Endothelial cell of umbilical vein (primary cell): ENCODE data around the gene CD58. TPM values are rescaled to one million over a fixed set of nuclear protein-coding genes. Genes with fewer than 3 reads are reported as not detected.

Experiments used
- BruUV-seq: library from RNA; stranded (reverse); fragments of 400-500 nt; replicated peaks from 2 replicates; lab custom pipeline; 2021; lab: Mats Ljungman, UMichigan
- CTCF ChIA-PET: fragments of 300-600, 350-600 bp; sonication (Branson Sonifier 250); formaldehyde crosslinking; loops from one replicate; lab custom pipeline; 2021; ENCODE audit warnings: antibody characterized with exemption, inconsistent platforms; lab: Charles Lee
- POLR2A ChIA-PET: fragments of 300-600, 350-600 bp; sonication (Branson Sonifier 250); formaldehyde crosslinking; loops from one replicate; lab custom pipeline; 2021; ENCODE audit warnings: antibody characterized with exemption, inconsistent platforms; lab: Charles Lee
- DNase-seq: peaks from one replicate; pipeline ENCODE4 v3.0.0-alpha.2; 2011; ENCODE audit warnings: low read depth, low spot score
- FAIRE-seq: peaks from 2 replicates; lab custom pipeline; 2011; peaks lifted over from hg19 to GRCh38; lab: Jason Lieb, UNC
- H2AFZ ChIP-seq: 2 replicates; pipeline ENCODE4 v1.6.0; 2012; ENCODE audit warnings: low read depth, low read length, control low read depth, inconsistent platforms
- H3K27ac ChIP-seq: 2 replicates; pipeline ENCODE4 v1.5.1; 2011; ENCODE audit warnings: low read depth, mild to moderate bottlenecking, control low read depth, low read length, moderate library complexity; ENCODE audit not compliant: insufficient read depth
- H3K27me3 ChIP-seq, 2 experiments: 2 replicates each; pipeline versions ENCODE4 v1.6.0 to v1.6.1; 2011; ENCODE audit warnings: low read length in 2 of 2, mixed read lengths in 1 of 2; ENCODE audit not compliant: control insufficient read depth in 2 of 2, insufficient read depth in 2 of 2
- H3K36me3 ChIP-seq, 2 experiments: 2 replicates in 1 of 2; 3 replicates in 1 of 2; pipeline ENCODE4 v1.5.1; 2011; ENCODE audit warnings: low read length in 2 of 2, mild to moderate bottlenecking in 1 of 2, moderate library complexity in 1 of 2; ENCODE audit not compliant: control insufficient read depth in 2 of 2, insufficient read depth in 2 of 2; ENCODE audit errors: extremely low read depth in 1 of 2
- H3K4me1 ChIP-seq: 3 replicates; pipeline ENCODE4 v1.5.1; 2011; ENCODE audit warnings: mild to moderate bottlenecking, low read length; ENCODE audit not compliant: control insufficient read depth, insufficient read depth; ENCODE audit errors: extremely low read depth
- H3K4me2 ChIP-seq: 2 replicates; pipeline ENCODE4 v1.6.1; 2011; ENCODE audit warnings: low read length, control low read depth, mixed read lengths; ENCODE audit not compliant: insufficient read depth
- H3K4me3 ChIP-seq, 3 experiments: fragments of 200-600 bp in 1 of 3; sonication (generic), shearing (Covaris generic) in 1 of 3; replicated peaks in 1 of 3; 2 replicates each; pipeline ENCODE4 v1.5.1; 2011 to 2016; ENCODE audit warnings: control low read depth in 3 of 3, low read length in 3 of 3, mild to moderate bottlenecking in 2 of 3, inconsistent platforms in 1 of 3, low read depth in 1 of 3, moderate library complexity in 1 of 3; ENCODE audit not compliant: insufficient read depth in 1 of 3
- H3K79me2 ChIP-seq: 2 replicates; pipeline ENCODE4 v1.6.0; 2012; ENCODE audit warnings: low read length, inconsistent platforms; ENCODE audit not compliant: control insufficient read depth, insufficient read depth
- H3K9ac ChIP-seq: replicated peaks from 2 replicates; pipeline ENCODE3; 2011; ENCODE audit warnings: low read length, control low read depth; ENCODE audit not compliant: insufficient read depth; ENCODE audit errors: extremely low read depth
- H3K9me1 ChIP-seq: replicated peaks from 3 replicates; pipeline ENCODE4 v1.6.0; 2011; ENCODE audit warnings: mild to moderate bottlenecking, low read length; ENCODE audit not compliant: control insufficient read depth, insufficient read depth; ENCODE audit errors: extremely low read depth
- H3K9me3 ChIP-seq: replicated peaks from 2 replicates; pipeline ENCODE4 v1.5.1; 2012; ENCODE audit warnings: low read length, inconsistent platforms; ENCODE audit not compliant: control insufficient read depth, insufficient read depth
- H4K20me1 ChIP-seq: replicated peaks from 2 replicates; pipeline ENCODE3; 2011; ENCODE audit warnings: mild to moderate bottlenecking, low read length; ENCODE audit not compliant: control insufficient read depth, insufficient read depth; ENCODE audit errors: extremely low read depth
- EZH2 ChIP-seq: IDR thresholded peaks from 2 replicates; pipeline ENCODE4 v1.6.1; 2012; ENCODE audit warnings: borderline replicate concordance, low read depth, mild to moderate bottlenecking, moderate library complexity, low read length, inconsistent platforms; ENCODE audit not compliant: severe bottlenecking
- FOS ChIP-seq: IDR thresholded peaks from 2 replicates; pipeline ENCODE4 v1.6.1; 2011; ENCODE audit warnings: mild to moderate bottlenecking, low read length, moderate library complexity, borderline replicate concordance; ENCODE audit not compliant: insufficient read depth
- GATA2 ChIP-seq: IDR thresholded peaks from 2 replicates; pipeline ENCODE4 v1.7.0; 2011; ENCODE audit warnings: low read depth, mild to moderate bottlenecking, moderate library complexity, mixed read lengths, low read length; ENCODE audit not compliant: insufficient read length, insufficient read depth
- JUN ChIP-seq: IDR thresholded peaks from 2 replicates; pipeline ENCODE4 v1.6.1; 2011; ENCODE audit warnings: borderline replicate concordance, low read depth; ENCODE audit not compliant: insufficient read length, insufficient read depth
- MYC ChIP-seq: IDR thresholded peaks from one replicate; pipeline ENCODE4 v1.6.1; 2011; ENCODE audit warnings: mild to moderate bottlenecking, low read depth, low read length
- POLR2A ChIP-seq: IDR thresholded peaks from 2 replicates; pipeline ENCODE4 v1.6.1; 2012; ENCODE audit warnings: low read depth, mild to moderate bottlenecking, control low read depth, low read length
- POLR2AphosphoS5 ChIP-seq: IDR thresholded peaks from 2 replicates; pipeline ENCODE4 v1.6.1; 2012; ENCODE audit warnings: low read depth, mild to moderate bottlenecking, control low read depth, low read length, moderate library complexity; ENCODE audit not compliant: insufficient read depth
- dilution Hi-C: fragments of 300-500 bp; cut with MboI; formaldehyde crosslinking; loops from one replicate; pipeline ENCODE4 v1.15.0; 2019; ENCODE audit warnings: low sequenced_read_pairs; ENCODE audit not compliant: extremely low pct_ligation_motif_present
- intact Hi-C: fragments of 100-400 bp; cut with micrococcal nuclease; formaldehyde crosslinking; loops from one replicate; pipeline ENCODE4 v1.10.0; 2022
- polyA plus RNA-seq, 4 experiments: library from polyadenylated mRNA; depleted of rRNA in 3 of 4; stranded (reverse) in 3 of 4; unstranded in 1 of 4; fragments of >200 nt; gene quantifications; 2 replicates each; pipeline versions ENCODE4 v1.2.1 to v1.2.3, GENCODE V29; 2011 to 2012; ENCODE audit warnings: missing spikeins in 1 of 4
- total RNA-seq: library from RNA; stranded (reverse); gene quantifications from 2 replicates; pipeline ENCODE4 v1.2.3, GENCODE V29; 2021
- TF ChIP-seq, protein P1 (sequence below), 2 donors: IDR thresholded peaks; 1 replicate in 1 of 2; 2 replicates in 1 of 2; pipeline ENCODE4 v1.5.1; 2011; ENCODE audit warnings: low read length in 2 of 2, mild to moderate bottlenecking in 2 of 2, moderate library complexity in 2 of 2, control low read depth in 1 of 2, inconsistent platforms in 1 of 2, low read depth in 1 of 2; ENCODE audit not compliant: insufficient read depth in 1 of 2; ENCODE audit errors: extremely low read depth in 1 of 2
- TF ChIP-seq, protein P2 (sequence below): IDR thresholded peaks from 2 replicates; pipeline ENCODE4 v1.6.1; 2011; ENCODE audit not compliant: insufficient read depth, insufficient read length

Gene CD58
- total and polyA plus RNA-seq, 2 donors (not counting 3 experiments of a cell fraction or from before 2014, with no cell fraction given) = 9.8 to 12.7 TPM

DNA sequence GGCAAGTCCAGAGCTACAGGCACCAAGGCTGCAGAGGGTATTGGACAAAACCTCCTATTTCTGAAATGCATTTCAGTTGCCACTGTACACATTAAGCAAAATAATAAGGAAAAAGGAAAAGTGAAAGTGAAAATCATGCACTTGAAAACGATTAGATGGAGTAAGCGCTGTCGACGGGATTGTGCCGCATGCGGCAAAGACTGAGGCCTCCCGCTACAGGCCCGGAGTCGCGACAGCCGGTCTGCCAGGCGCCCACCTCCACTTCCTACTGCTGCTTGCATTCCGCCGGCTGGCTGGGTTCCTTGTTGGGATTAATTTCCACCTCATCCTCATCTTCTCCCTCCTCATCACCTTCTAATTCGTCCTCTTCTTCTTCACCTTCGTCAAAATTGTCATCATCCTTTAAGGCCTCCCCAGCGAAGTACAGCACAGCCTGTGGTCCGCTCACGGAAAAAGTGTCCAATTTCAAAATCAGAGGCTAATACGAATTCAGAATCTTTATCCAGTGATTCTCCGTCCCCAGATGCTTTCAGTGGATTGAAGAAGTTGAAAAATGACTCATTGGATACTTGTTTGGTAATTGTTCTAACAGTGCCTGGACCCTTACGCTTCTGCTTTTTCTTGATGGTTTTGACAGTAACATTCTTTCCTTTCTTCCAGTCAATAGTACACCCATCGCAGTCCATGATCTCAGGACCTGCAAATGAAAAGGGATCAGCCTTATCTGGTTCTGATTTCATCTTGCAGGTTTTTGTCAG is 38.0 kb downstream of the CD58 start:
- no peak for DNase-seq
- no peak overlapping the region for H3K4me2 ChIP-seq
- ChIA-PET POLR2A (no interaction called here), CTCF (no interaction called here)
- no TSS peak for BruUV-seq
- intact Hi-C loops = no loop called here
- H2AFZ ChIP-seq = no peak overlapping the region
- no peaks in the 10 kb centered on the region for H3K36me3 ChIP-seq
- H3K4me3 ChIP-seq = no peak overlapping the region
- TF ChIP-seq POLR2AphosphoS5 = no peak
- TF ChIP-seq, protein P1, sequence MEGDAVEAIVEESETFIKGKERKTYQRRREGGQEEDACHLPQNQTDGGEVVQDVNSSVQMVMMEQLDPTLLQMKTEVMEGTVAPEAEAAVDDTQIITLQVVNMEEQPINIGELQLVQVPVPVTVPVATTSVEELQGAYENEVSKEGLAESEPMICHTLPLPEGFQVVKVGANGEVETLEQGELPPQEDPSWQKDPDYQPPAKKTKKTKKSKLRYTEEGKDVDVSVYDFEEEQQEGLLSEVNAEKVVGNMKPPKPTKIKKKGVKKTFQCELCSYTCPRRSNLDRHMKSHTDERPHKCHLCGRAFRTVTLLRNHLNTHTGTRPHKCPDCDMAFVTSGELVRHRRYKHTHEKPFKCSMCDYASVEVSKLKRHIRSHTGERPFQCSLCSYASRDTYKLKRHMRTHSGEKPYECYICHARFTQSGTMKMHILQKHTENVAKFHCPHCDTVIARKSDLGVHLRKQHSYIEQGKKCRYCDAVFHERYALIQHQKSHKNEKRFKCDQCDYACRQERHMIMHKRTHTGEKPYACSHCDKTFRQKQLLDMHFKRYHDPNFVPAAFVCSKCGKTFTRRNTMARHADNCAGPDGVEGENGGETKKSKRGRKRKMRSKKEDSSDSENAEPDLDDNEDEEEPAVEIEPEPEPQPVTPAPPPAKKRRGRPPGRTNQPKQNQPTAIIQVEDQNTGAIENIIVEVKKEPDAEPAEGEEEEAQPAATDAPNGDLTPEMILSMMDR (IDR thresholded peaks at IDR 0.05; ENCODE audit: extremely low read depth in 1 of 2, insufficient read depth in 1 of 2, low read depth in 1 of 2, low read length in 2 of 2) = no peak
- TF ChIP-seq JUN = no peak
- TF ChIP-seq, protein P2, sequence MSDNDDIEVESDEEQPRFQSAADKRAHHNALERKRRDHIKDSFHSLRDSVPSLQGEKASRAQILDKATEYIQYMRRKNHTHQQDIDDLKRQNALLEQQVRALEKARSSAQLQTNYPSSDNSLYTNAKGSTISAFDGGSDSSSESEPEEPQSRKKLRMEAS = no peak
- no peak for TF ChIP-seq POLR2A
- TF ChIP-seq MYC = no peak
- TF ChIP-seq EZH2 = no peak
- TF ChIP-seq FOS = no peak
- TF ChIP-seq GATA2 = no peak
- no peak overlapping the region for H3K27ac ChIP-seq
- H3K27me3 ChIP-seq = no peaks in the 10 kb centered on the region
- no peak for FAIRE-seq
- no peak overlapping the region for H3K9ac ChIP-seq
- dilution Hi-C loops = no loop called here
- H4K20me1 ChIP-seq = no peaks in the 10 kb centered on the region
- no peaks in the 10 kb centered on the region for H3K9me3 ChIP-seq
- H3K4me1 ChIP-seq = no peaks in the 10 kb centered on the region
- no peaks in the 10 kb centered on the region for H3K79me2 ChIP-seq
- no peaks in the 10 kb centered on the region for H3K9me1 ChIP-seq
